CD8-positive, alpha-beta memory T cell (primary cell): ENCODE results near the gene MYO1C. TPM values are rescaled to one million over a fixed set of nuclear protein-coding genes. Genes with fewer than 3 reads are reported as not detected.

Experiments used
- CTCF ChIA-PET: fragments of 350-600 bp; sonication (Branson Sonifier 250); formaldehyde crosslinking; loops from one replicate; lab custom pipeline; 2021; ENCODE audit warnings: antibody characterized with exemption; lab: Charles Lee
- POLR2A ChIA-PET: fragments of 350-600 bp; sonication (Branson Sonifier 250); formaldehyde crosslinking; loops from one replicate; lab custom pipeline; 2021; ENCODE audit warnings: antibody characterized with exemption; lab: Charles Lee
- DNase-seq, 5 donors: peaks; one replicate each; pipeline versions ENCODE4 v3.0.0 to v3.0.0-alpha.2; 2020 to 2022; ENCODE audit warnings: mixed read lengths in 1 of 5
- H3K27ac ChIP-seq: one replicate; pipeline ENCODE4 v1.7.0; 2013; ENCODE audit warnings: low read depth, mild to moderate bottlenecking, low read length, moderate library complexity
- H3K27me3 ChIP-seq: 2 replicates; pipeline ENCODE4 v1.7.0; 2013; ENCODE audit warnings: low read length, mild to moderate bottlenecking; ENCODE audit not compliant: insufficient read depth, poor library complexity, severe bottlenecking
- H3K36me3 ChIP-seq: 2 replicates; pipeline ENCODE4 v1.7.0; 2013; ENCODE audit warnings: mild to moderate bottlenecking, low read length, moderate library complexity; ENCODE audit not compliant: insufficient read depth
- H3K4me1 ChIP-seq: 2 replicates; pipeline ENCODE4 v1.7.0; 2013; ENCODE audit warnings: mild to moderate bottlenecking, low read length, moderate library complexity; ENCODE audit not compliant: insufficient read depth
- H3K4me3 ChIP-seq: 2 replicates; pipeline ENCODE4 v1.7.0; 2013; ENCODE audit warnings: mild to moderate bottlenecking, low read length
- H3K9me3 ChIP-seq: 2 replicates; pipeline ENCODE4 v1.7.0; 2013; ENCODE audit warnings: mild to moderate bottlenecking, low read length
- H3K27ac Mint-ChIP-seq, 8 donors: one replicate each; pipeline ENCODE4 v1.8.0; 2020 to 2021; ENCODE audit warnings: mixed read lengths in 8 of 8, mild to moderate bottlenecking in 6 of 8, inconsistent platforms in 3 of 8, moderate library complexity in 3 of 8
- H3K27me3 Mint-ChIP-seq, 2 donors: one replicate each; pipeline ENCODE4 v1.8.0; 2020 to 2021; ENCODE audit warnings: mixed read lengths in 2 of 2, mild to moderate bottlenecking in 1 of 2, moderate library complexity in 1 of 2
- H3K36me3 Mint-ChIP-seq, 3 donors: one replicate each; pipeline ENCODE4 v1.8.0; 2020 to 2021; ENCODE audit warnings: mixed read lengths in 3 of 3, inconsistent platforms in 1 of 3, mild to moderate bottlenecking in 1 of 3
- H3K4me1 Mint-ChIP-seq, 3 donors: one replicate each; pipeline ENCODE4 v1.8.0; 2020 to 2021; ENCODE audit warnings: mixed read lengths in 3 of 3, inconsistent platforms in 1 of 3, mild to moderate bottlenecking in 1 of 3
- H3K4me3 Mint-ChIP-seq, 7 donors: one replicate each; pipeline ENCODE4 v1.8.0; 2020 to 2021; ENCODE audit warnings: mixed read lengths in 7 of 7, mild to moderate bottlenecking in 6 of 7, moderate library complexity in 4 of 7, inconsistent platforms in 2 of 7
- H3K9me3 Mint-ChIP-seq, 5 donors: one replicate each; pipeline ENCODE4 v1.8.0; 2020 to 2022; ENCODE audit warnings: mixed read lengths in 5 of 5, mild to moderate bottlenecking in 3 of 5, moderate library complexity in 2 of 5, inconsistent platforms in 1 of 5
- polyA plus RNA-seq: library from polyadenylated mRNA; unstranded; fragments of 300-500 nt; fragmentation: Illumina TruSeq; gene quantifications from one replicate; pipeline ENCODE4 v1.2.3, GENCODE V29; 2021
- total RNA-seq, 2 experiments: library from RNA; stranded (reverse); gene quantifications; one replicate each; pipeline ENCODE4 v1.2.3, GENCODE V29; 2021

The MYO1C gene
- total and polyA plus RNA-seq, 3 experiments from 2014 or later = 5.7 to 36.9 (median 36.6) TPM

DNA sequence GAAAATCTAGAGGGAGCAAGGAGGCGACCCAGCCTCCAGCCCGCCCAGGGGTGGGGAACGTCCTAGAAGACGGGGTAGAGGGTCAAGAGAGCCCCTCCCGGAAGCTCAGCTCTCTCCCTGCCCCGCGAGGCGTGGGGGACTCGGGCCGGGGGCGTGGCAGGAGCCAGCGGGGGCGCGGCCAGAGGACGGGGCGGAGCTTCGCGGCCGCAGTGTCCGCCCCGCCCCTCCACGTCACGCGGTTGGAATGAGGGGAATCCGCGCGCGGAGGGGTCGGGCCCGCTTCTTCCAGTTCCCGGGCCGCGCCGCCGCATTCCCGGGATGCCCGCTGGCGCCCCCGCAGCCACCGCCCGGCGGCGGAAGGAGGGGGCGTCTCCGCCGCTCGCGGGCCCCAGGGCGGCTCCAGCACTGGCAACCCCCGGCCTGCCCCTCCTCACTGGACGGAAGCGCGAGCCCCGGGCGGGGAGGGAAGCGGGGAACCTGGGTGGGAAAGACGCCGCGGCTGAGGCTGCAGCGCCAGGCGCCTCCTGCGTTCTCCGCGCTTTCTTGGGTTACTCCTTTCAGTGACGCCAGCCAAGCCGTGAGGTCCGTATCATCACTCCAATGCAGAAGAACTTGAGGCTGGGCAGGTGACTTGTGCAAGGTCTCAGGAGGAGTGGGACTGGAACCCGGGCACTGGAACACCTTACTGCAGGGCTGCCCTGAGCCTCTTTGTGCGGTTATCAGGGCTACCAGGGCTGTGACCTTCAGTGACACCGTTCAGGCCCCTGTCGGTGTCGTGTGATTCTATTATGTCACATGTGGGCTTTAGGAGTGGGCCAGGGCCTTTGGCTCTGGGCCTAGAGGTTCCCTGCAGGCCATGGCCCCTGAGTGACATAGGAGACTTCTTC lies 4.3 kb downstream of the MYO1C start:
- H3K9me3 ChIP-seq = no peaks in the 10 kb centered on the region
- ChIA-PET CTCF (interaction anchor here (0.8 to 1.8 kb wide), 6 partner anchors 17 to 123 kb away, joined by 3 to 7 read pairs (median 4); partner anchors contain the start of gene INPP5K), POLR2A (interaction anchor here (0.6 to 2.2 kb wide), 7 partner anchors 16 to 196 kb away, joined by 3 to 17 read pairs (median 4); partner anchors contain the start of gene INPP5K)
- peaks cover 0 to 1% of the 10 kb centered on the region in 2 donors for H3K27me3 Mint-ChIP-seq
- peak overlapping the region; percentile 80 to 92 (median 84) for H3K4me3 Mint-ChIP-seq
- no peaks in the 10 kb centered on the region for H3K9me3 Mint-ChIP-seq
- no peaks in the 10 kb centered on the region for H3K27me3 ChIP-seq
- peaks cover 0 to 10% (median 2%) of the 10 kb centered on the region in 3 donors for H3K36me3 Mint-ChIP-seq
- H3K27ac ChIP-seq = peak overlapping the region; percentile 47
- peaks cover 42% of the 10 kb centered on the region for H3K4me1 ChIP-seq
- DNase-seq = peak; percentile 67 to 83 (median 76)
- H3K4me1 Mint-ChIP-seq = peaks cover 21 to 55% (median 28%) of the 10 kb centered on the region in 3 donors
- peak overlapping the region; percentile 25 to 88 (median 74) for H3K27ac Mint-ChIP-seq
- H3K36me3 ChIP-seq = no peaks in the 10 kb centered on the region
- H3K4me3 ChIP-seq = peak overlapping the region; percentile 47

DNA sequence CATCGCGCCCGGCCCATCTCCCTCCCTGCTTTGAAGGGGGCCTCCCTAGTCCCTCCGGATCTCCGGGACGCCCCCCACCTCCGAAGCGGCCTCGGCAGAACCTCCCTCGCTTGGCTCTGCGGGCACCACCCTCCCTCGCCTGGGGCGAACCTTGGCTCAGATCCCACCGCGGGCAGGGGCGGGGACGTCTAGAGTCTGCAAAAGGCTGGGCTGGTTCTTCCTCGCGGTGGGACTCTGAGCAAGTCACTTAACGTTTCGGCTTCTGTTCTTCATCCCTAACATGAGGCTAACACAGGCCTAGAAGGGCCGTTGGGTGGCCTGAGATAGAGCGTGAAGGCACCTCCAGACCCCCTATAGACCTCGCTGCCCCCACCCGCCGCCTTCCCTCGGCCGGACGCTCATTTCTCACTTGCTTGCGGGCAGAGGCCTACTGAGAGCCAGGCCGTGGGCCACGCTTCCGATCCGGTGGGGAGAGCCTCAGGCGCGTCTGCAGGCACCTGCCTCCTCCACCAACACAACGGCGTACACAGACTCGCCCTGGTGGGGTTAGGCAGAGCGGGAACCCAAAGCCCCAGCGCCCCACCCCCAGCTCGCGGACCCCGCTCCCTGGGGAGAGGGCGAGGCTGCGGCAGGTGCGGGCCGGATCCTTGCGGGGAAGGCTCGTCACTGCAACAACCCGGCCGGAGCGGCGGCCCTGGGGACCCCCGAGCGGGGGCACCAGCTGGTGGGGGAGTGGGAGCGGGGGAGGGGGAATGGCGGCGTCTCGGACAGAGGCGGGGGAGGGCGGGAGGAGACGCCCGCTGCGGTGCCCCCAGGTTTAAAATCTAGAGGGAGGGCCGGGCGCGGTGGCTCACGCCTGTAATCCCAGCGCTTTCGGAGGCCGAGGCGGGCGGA lies 5.4 kb downstream of the MYO1C start:
- CTCF ChIA-PET = interaction anchor here (0.9 to 1.2 kb wide), 4 partner anchors 15 to 29 kb away, joined by 3 to 5 read pairs (median 4); partner anchors contain the start of gene INPP5K

DNA sequence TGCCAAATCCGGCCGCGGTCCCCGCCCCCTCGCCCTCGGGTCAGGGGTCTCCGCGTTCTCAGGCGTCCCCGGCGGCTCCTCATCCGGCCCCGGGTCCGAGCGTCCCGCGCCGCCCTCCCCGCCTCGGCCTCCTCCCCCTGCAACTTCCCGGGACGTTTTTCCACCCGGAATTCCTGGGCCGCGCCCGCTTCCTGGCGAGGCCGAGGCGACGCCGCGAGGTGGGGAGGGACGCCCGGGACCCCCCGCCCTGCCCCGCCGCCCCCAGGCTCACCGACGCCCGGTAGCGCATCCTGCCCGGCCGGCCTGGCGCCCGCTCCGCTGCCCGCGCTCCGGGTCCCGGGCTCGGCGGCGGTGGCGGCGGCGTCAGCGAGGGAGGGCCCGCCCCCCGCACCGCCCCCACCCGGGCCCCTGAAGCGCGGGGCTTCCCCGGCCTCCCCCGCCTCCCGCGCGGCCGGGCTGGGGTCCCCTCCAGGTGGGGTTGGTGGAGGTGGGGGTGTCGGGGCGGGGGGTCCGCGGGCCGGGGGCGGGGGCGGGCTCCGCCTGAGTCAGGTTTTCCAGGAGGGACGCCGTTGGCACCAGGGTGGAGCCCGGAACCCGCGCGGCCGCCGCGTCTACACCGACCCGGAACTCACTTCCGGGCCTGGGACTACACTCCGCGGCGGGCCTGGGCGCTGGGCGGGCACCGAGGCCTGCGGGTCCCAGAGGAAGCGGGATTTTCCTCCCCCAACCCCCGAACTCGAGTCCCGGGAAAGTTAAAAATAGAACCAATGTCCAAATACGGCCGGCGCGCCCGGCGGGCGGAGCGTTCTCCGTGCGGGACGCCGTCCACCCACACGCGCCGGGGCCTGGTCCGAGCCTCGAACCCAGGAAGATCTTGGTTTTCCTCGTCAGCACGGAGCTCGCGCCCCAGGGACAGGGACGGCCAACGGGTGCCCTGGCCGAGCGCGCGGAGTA lies 6.8 kb downstream of the MYO1C start:
- H3K4me3 ChIP-seq = peak overlapping the region; percentile 45
- H3K27me3 Mint-ChIP-seq = peaks cover 0 to 3% of the 10 kb centered on the region in 2 donors
- peaks cover 0 to 20% (median 8%) of the 10 kb centered on the region in 3 donors for H3K36me3 Mint-ChIP-seq
- H3K4me3 Mint-ChIP-seq = peak overlapping the region in 6 of 7 donors; percentile 76 to 92 (median 84)
- POLR2A ChIA-PET = interaction anchor here (0.9 to 1.0 kb wide), 2 partner anchors 27 to 30 kb away, joined by 3 read pairs; partner anchors contain the start of gene INPP5K
- peaks cover 17 to 40% (median 24%) of the 10 kb centered on the region in 3 donors for H3K4me1 Mint-ChIP-seq
- H3K27ac ChIP-seq = peak overlapping the region; percentile 47
- no peaks in the 10 kb centered on the region for H3K9me3 ChIP-seq
- CTCF ChIA-PET = interaction anchor here (0.9 to 1.1 kb wide), 2 partner anchors 14 to 31 kb away, joined by 3 read pairs; partner anchors contain the start of gene INPP5K
- no peaks in the 10 kb centered on the region for H3K9me3 Mint-ChIP-seq
- peaks cover 27% of the 10 kb centered on the region for H3K4me1 ChIP-seq
- peak; percentile 54 to 82 (median 63) for DNase-seq
- peak overlapping the region in 4 of 8 donors; percentile 77 to 98 (median 86) for H3K27ac Mint-ChIP-seq
- no peaks in the 10 kb centered on the region for H3K36me3 ChIP-seq
- no peaks in the 10 kb centered on the region for H3K27me3 ChIP-seq

More for the DNA sequence above, 5.4 kb downstream of the MYO1C start:
- Histone ChIP-seq H3K4me3 (peak overlapping the region; percentile 39), H3K27me3 (no peaks in the 10 kb centered on the region), H3K36me3 (no peaks in the 10 kb centered on the region), H3K4me1 (peaks cover 31% of the 10 kb centered on the region), H3K9me3 (no peaks in the 10 kb centered on the region), H3K27ac (peak overlapping the region; percentile 38)
- Mint-ChIP-seq H3K4me3 (peak overlapping the region; percentile 80 to 92 (median 86)), H3K27me3 (peaks cover 0 to 1% of the 10 kb centered on the region in 2 donors), H3K4me1 (peaks cover 21 to 46% (median 28%) of the 10 kb centered on the region in 3 donors), H3K27ac (peak overlapping the region; percentile 82 to 98 (median 91)), H3K9me3 (no peaks in the 10 kb centered on the region), H3K36me3 (peaks cover 0 to 13% (median 2%) of the 10 kb centered on the region in 3 donors)
- POLR2A ChIA-PET = interaction anchor here (0.6 to 2.2 kb wide), 8 partner anchors 15 to 217 kb away, joined by 3 to 17 read pairs (median 4); partner anchors contain the start of gene INPP5K
- DNase-seq = peak; percentile 67 to 89 (median 74)

DNA sequence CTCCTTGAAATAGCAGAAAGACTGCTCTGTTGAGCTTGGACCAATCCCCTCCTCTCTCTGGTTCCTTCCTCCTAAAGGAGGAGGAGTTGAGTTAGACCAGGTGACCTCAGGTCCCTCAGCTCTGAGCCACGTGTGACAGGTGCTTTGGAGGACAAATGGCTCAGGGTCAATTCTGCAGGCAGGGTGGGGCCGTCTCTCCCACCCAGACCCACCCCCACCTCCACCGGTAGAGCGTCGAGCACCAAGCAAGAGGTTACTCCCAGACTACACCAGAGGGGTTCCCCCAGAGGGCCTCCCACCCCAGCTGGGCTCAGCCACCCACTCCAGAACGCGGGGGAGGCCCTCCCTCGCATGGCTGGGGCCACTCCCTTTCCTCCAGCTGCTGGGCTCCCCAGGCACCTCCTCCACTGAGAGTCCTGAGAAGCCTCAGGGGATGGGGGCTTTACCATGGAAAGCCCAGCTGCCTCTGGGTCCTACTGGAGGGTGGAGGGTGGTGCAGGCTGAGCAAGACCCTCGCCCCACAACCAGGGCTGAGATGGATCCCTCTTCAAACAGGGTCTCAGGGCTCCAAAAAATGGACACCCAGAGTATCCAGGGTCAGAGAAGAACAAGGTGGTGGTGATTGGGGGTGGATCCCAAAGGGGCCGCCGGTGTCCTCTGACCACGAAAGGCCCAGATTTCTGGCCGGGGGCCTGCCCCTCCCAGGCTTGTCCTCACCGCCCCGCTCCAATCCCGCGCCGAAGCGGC lies 7.6 kb downstream of the MYO1C start:
- peaks cover 0 to 3% of the 10 kb centered on the region in 2 donors for H3K27me3 Mint-ChIP-seq
- peaks cover 21% of the 10 kb centered on the region for H3K4me1 ChIP-seq
- H3K27ac Mint-ChIP-seq = peak overlapping the region; percentile 77 to 93 (median 86)
- H3K4me3 ChIP-seq = peak overlapping the region; percentile 45
- no peaks in the 10 kb centered on the region for H3K27me3 ChIP-seq
- POLR2A ChIA-PET = interaction anchor here (0.5 to 0.9 kb wide), 2 partner anchors 26 to 31 kb away, joined by 3 read pairs; no protein-coding TSS in a partner anchor
- H3K27ac ChIP-seq = peak overlapping the region; percentile 47
- no peaks in the 10 kb centered on the region for H3K9me3 Mint-ChIP-seq
- peak; percentile 44 to 73 (median 58) for DNase-seq
- CTCF ChIA-PET = interaction anchor here (1.1 to 1.4 kb wide), 2 partner anchors 28 to 31 kb away, joined by 3 read pairs; partner anchors contain the start of genes CRK and INPP5K
- H3K4me1 Mint-ChIP-seq = peaks cover 13 to 35% (median 18%) of the 10 kb centered on the region in 3 donors
- peak overlapping the region; percentile 76 to 89 (median 82) for H3K4me3 Mint-ChIP-seq
- no peaks in the 10 kb centered on the region for H3K9me3 ChIP-seq
- H3K36me3 Mint-ChIP-seq = peaks cover 0 to 24% (median 8%) of the 10 kb centered on the region in 3 donors
- H3K36me3 ChIP-seq = no peaks in the 10 kb centered on the region

DNA sequence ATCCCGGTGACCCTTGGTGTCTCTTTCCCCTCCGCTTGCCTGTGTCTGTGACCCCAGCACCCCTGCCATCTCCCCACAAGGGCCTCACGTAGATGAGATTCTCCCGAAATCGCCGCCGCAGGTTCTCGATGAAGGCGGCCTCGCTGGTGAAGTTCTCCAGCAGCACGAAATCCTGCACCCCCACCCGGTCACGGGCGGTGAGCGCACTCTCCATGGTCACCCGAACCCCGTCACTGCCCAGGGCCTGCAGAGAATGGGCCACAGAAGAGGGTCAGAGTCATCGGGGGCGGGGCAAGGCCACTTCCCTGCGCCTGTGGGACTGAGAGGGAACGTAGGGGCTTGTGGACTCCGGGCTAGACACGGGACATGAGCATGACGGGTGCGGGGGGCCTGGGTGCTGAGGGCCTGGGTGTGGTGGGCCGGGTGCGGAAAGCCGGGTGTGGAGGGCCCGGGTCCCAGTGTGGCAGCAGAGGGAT lies 8.4 kb downstream of the MYO1C start:
- Mint-ChIP-seq H3K9me3 (no peaks in the 10 kb centered on the region), H3K27me3 (peaks cover 0 to 3% of the 10 kb centered on the region in 2 donors), H3K27ac (peak overlapping the region in 6 of 8 donors; percentile 65 to 91 (median 78)), H3K4me3 (peak overlapping the region; percentile 19 to 82 (median 67)), H3K36me3 (peaks cover 0 to 29% (median 8%) of the 10 kb centered on the region in 3 donors), H3K4me1 (peaks cover 13 to 33% (median 18%) of the 10 kb centered on the region in 3 donors)
- POLR2A ChIA-PET = interaction anchor here (0.5 kb wide), 1 partner anchor 32 kb away, joined by 3 read pairs; no protein-coding TSS in a partner anchor
- no peaks in the 10 kb centered on the region for H3K9me3 ChIP-seq
- no peak overlapping the region for H3K4me3 ChIP-seq
- CTCF ChIA-PET = interaction anchor here (1.4 kb wide), 1 partner anchor 28 kb away, joined by 3 read pairs; the partner anchor contains the start of gene CRK
- no peaks in the 10 kb centered on the region for H3K36me3 ChIP-seq
- DNase-seq = no peak
- H3K27ac ChIP-seq = no peak overlapping the region
- H3K27me3 ChIP-seq = no peaks in the 10 kb centered on the region
- peaks cover 21% of the 10 kb centered on the region for H3K4me1 ChIP-seq

DNA sequence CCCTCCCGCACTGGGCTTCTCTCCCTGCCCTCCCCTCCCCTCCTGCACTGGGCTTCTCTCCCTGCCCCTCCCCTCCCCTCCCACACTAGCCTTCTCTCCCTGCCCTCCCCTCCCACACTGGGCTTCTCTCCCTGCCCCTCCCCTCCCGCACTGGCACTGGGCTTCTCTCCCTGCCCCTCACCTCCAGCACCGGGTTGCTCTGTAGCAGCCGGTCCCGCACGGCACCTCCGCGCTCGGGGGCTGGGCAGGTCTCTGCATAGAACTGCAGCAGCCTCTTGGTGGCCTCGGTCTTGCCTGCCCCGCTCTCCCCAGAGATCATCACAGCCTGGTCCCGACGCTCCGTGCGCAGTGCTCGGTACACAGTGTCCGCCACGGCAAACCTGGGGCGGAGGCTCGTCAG lies 9.8 kb downstream of the MYO1C start:
- POLR2A ChIA-PET = no interaction called here
- no peaks in the 10 kb centered on the region for H3K36me3 ChIP-seq
- peaks cover 9 to 23% (median 11%) of the 10 kb centered on the region in 3 donors for H3K4me1 Mint-ChIP-seq
- peaks cover 12% of the 10 kb centered on the region for H3K4me1 ChIP-seq
- H3K27ac ChIP-seq = no peak overlapping the region
- H3K36me3 Mint-ChIP-seq = peaks cover 0 to 43% (median 8%) of the 10 kb centered on the region in 3 donors
- CTCF ChIA-PET = no interaction called here
- DNase-seq = no peak
- peak overlapping the region in 1 of 7 donors; percentile 76 for H3K4me3 Mint-ChIP-seq
- no peak overlapping the region for H3K4me3 ChIP-seq
- no peak overlapping the region for H3K27ac Mint-ChIP-seq
- H3K9me3 Mint-ChIP-seq = no peaks in the 10 kb centered on the region
- H3K27me3 Mint-ChIP-seq = peaks cover 0 to 2% of the 10 kb centered on the region in 2 donors
- no peaks in the 10 kb centered on the region for H3K9me3 ChIP-seq
- H3K27me3 ChIP-seq = no peaks in the 10 kb centered on the region
